Lower leg skin (tissue), 4 donors: ENCODE results near the gene TET1. TPM values are rescaled to one million over a fixed set of nuclear protein-coding genes. Genes with fewer than 3 reads are reported as not detected.

Source experiments
- DNase-seq, 2 donors: peaks; one replicate each; pipeline ENCODE4 v3.0.0-alpha.2; 2019; ENCODE audit warnings: low spot score in 2 of 2
- H3K4me3 ChIP-seq: fragments of 200-600 bp; sonication (generic); 2 replicates; pipeline ENCODE4 v1.5.1; 2017; ENCODE audit warnings: mild to moderate bottlenecking, low read depth; ENCODE audit not compliant: poor library complexity, severe bottlenecking
- CTCF ChIP-seq, 3 donors: fragments of 450-650 bp; IDR thresholded peaks; one replicate each; pipeline ENCODE4 v1.5.1; 2016; ENCODE audit warnings: antibody characterized with exemption in 3 of 3, mild to moderate bottlenecking in 3 of 3, moderate library complexity in 2 of 3
- POLR2A ChIP-seq, 2 donors: fragments of 450-650 bp; IDR thresholded peaks; one replicate each; pipeline ENCODE4 v1.6.1; 2016 to 2017; ENCODE audit warnings: antibody characterized with exemption in 2 of 2, mild to moderate bottlenecking in 1 of 2, moderate library complexity in 1 of 2
- WGBS, 2 donors: methylation state at CpG; one replicate each; pipeline ENCODE4 v1.1.5; 2018; 5-methylcytosine and 5-hydroxymethylcytosine counted together
- intact Hi-C: fragments of 100-400 bp; cut with DNase I; formaldehyde crosslinking; loops from one replicate; pipeline ENCODE4 v1.15.0; 2023; ENCODE audit warnings: low total_unique reads
- total RNA-seq, 4 donors: library from RNA; depleted of rRNA; stranded (reverse); fragments of >200 nt; gene quantifications; one replicate each; pipeline ENCODE4 v1.1.0, GENCODE V29; 2016

TET1 gene
- total RNA-seq, 4 donors from 2014 or later, result 1.1 to 3.8 (median 1.9) TPM

GRCh38 chr10:68668972-68669371 lies 108.8 kb downstream of the TET1 start:
- TF ChIP-seq POLR2A (IDR thresholded peaks at IDR 0.05) (no peak), CTCF (IDR thresholded peaks at IDR 0.05) (no peak)
- intact Hi-C loops, result no loop called here
- 93 to 94% methylated on average over 4 of the region's 4 CpGs for WGBS, 2 donors
- DNase-seq, result no peak
- no peak overlapping the region for H3K4me3 ChIP-seq

- TF ChIP-seq CTCF (IDR thresholded peaks at IDR 0.05) (no peak), POLR2A (IDR thresholded peaks at IDR 0.05) (no peak)
- no peak overlapping the region for H3K4me3 ChIP-seq
- intact Hi-C loops, result no loop called here
- no peak for DNase-seq
- 91 to 92% methylated on average over 3 of the region's 3 CpGs for WGBS, 2 donors
These were observed 124.3 kb downstream of the TET1 start for GRCh38 chr10:68684413-68684812.

- no peak for DNase-seq
- TF ChIP-seq POLR2A (IDR thresholded peaks at IDR 0.05) (no peak), CTCF (IDR thresholded peaks at IDR 0.05) (no peak)
- intact Hi-C loops, result no loop called here
- H3K4me3 ChIP-seq, result no peak overlapping the region
- WGBS, 2 donors, result 94 to 100% methylated on average over 1 of the region's 1 CpG
These were observed 135.9 kb downstream of the TET1 start for GRCh38 chr10:68696018-68696417.

GRCh38 chr10:68697106-68697505 lies 137.0 kb downstream of the TET1 start:
- TF ChIP-seq POLR2A (IDR thresholded peaks at IDR 0.05), result no peak
- TF ChIP-seq CTCF (IDR thresholded peaks at IDR 0.05), result no peak
- DNase-seq, result no peak
- intact Hi-C loops, result no loop called here
- H3K4me3 ChIP-seq, result no peak overlapping the region
- WGBS, 2 donors, result 98 to 100% methylated on average over 1 of the region's 1 CpG

GRCh38 chr10:68700197-68700596 lies 140.1 kb downstream of the TET1 start:
- WGBS, 2 donors, result 68 to 69% methylated on average over 1 of the region's 1 CpG
- intact Hi-C loops, result no loop called here

More at GRCh38 chr10:68700197-68700596, 140.1 kb downstream of the TET1 start:
- H3K4me3 ChIP-seq, result no peak overlapping the region
- TF ChIP-seq CTCF (IDR thresholded peaks at IDR 0.05) (no peak), POLR2A (IDR thresholded peaks at IDR 0.05) (no peak)
- DNase-seq, result no peak
